ENCODE data around the gene SCCPDH.
A peak's percentile ranks its signal among the peaks of the same experiment; 100 is the strongest.

SCCPDH gene

GRCh38 chr1:246699095-246699735 is 25.0 kb upstream of the SCCPDH start:
- H3K4me3 ChIP-seq (ENCODE audit: low read depth, low read length) = peak overlapping the region; percentile 36
- TF ChIP-seq, protein P1, sequence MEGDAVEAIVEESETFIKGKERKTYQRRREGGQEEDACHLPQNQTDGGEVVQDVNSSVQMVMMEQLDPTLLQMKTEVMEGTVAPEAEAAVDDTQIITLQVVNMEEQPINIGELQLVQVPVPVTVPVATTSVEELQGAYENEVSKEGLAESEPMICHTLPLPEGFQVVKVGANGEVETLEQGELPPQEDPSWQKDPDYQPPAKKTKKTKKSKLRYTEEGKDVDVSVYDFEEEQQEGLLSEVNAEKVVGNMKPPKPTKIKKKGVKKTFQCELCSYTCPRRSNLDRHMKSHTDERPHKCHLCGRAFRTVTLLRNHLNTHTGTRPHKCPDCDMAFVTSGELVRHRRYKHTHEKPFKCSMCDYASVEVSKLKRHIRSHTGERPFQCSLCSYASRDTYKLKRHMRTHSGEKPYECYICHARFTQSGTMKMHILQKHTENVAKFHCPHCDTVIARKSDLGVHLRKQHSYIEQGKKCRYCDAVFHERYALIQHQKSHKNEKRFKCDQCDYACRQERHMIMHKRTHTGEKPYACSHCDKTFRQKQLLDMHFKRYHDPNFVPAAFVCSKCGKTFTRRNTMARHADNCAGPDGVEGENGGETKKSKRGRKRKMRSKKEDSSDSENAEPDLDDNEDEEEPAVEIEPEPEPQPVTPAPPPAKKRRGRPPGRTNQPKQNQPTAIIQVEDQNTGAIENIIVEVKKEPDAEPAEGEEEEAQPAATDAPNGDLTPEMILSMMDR (IDR thresholded peaks at IDR 0.05; ENCODE audit: insufficient read depth, low read length, missing control alignments) = peak; percentile 75
- ChIA-PET CTCF (interaction anchor here (1.0 to 1.9 kb wide), 3 partner anchors 10 to 206 kb away, joined by 3 to 17 read pairs (median 10); no protein-coding TSS in a partner anchor), POLR2A (no interaction called here)
- peak; percentile 89 for DNase-seq (ENCODE audit: low read depth, low spot score)

DNA sequence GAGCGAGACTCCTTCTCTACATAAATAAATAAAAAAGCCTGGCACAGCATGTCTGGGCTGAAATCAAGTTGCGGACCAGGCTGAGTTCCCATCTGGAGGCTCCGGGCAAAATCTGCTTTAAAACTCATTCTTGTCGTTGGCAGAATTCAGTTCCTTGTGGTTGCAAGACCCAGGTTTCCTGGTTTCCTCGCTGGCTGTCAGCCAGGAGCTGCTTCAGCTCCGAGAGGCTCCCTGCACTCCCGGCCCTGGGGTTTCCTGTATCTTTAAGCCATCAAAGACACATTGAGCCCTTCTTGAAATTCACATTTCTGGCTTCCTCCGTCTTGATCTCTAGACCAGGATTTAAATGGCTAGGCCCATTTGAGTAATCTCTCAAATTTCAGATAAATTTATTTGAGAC is 20.6 kb upstream of the SCCPDH start:
- no peak for DNase-seq (ENCODE audit: low read depth, low spot score)
- POLR2A ChIA-PET = no interaction called here
- TF ChIP-seq, protein P1 (IDR thresholded peaks at IDR 0.05; ENCODE audit: insufficient read depth, low read length, missing control alignments) = no peak
- CTCF ChIA-PET = interaction anchor here (1.0 to 1.9 kb wide), 3 partner anchors 9 to 14 kb away, joined by 4 to 5 read pairs (median 5); no protein-coding TSS in a partner anchor
- H3K4me3 ChIP-seq (ENCODE audit: low read depth, low read length) = no peak overlapping the region

DNA sequence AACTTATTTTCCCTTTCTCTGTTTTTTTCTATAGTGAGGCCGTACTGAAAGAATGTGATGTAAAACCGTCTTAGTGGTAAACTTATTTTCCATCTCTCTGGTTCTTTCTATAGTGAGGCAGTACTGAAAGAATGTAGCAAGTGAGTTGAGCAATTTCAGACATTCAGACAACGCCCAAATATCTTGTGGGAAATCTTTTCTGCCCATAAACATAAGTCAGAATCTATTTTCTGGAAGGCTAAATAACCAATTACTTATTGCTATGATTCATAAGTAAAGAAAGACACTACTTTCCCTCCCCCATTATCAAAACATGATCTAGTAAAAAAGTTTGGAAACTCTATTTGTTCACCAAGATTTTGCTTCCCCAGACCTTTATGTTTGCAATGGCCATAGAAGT is 18.8 kb upstream of the SCCPDH start:
- POLR2A ChIA-PET = no interaction called here
- peak; percentile 93 for DNase-seq (ENCODE audit: low read depth, low spot score)

GRCh38 chr1:246708166-246708565 is 16.0 kb upstream of the SCCPDH start:
- CTCF ChIA-PET = interaction anchor here (1.0 to 1.6 kb wide), 4 partner anchors 10 to 45 kb away, joined by 3 to 4 read pairs (median 4); no protein-coding TSS in a partner anchor
- POLR2A ChIA-PET = no interaction called here
- TF ChIP-seq, protein P1 (IDR thresholded peaks at IDR 0.05; ENCODE audit: insufficient read depth, low read length, missing control alignments) = no peak
- no peak overlapping the region for H3K4me3 ChIP-seq (ENCODE audit: low read depth, low read length)
- DNase-seq (ENCODE audit: low read depth, low spot score) = no peak

More for the DNA sequence above, 18.8 kb upstream of the SCCPDH start:
- no peak overlapping the region for H3K4me3 ChIP-seq (ENCODE audit: low read depth, low read length)
- CTCF ChIA-PET = interaction anchor here (1.0 to 1.9 kb wide), 2 partner anchors 9 to 13 kb away, joined by 4 to 5 read pairs; no protein-coding TSS in a partner anchor
- TF ChIP-seq, protein P1 (IDR thresholded peaks at IDR 0.05; ENCODE audit: insufficient read depth, low read length, missing control alignments) = no peak

DNA sequence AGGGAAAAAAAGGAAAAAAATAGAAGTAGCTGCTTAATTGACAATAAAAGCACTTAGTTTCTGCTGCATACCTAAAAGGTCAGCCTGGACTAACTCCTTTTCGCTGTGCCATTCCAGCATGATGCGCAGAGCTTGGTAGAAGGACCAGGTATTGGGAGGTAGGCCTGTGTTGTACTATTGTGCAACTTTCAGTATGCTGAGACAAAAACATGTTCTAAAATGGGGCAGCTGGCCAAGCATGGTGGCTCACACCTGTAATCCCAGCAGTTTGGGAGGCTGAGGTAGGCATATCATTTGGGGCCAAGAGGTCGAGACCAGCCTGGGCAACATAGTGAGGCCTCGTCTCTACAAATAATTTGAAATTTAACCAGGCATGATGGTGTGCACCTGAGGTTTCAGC is 15.0 kb upstream of the SCCPDH start:
- TF ChIP-seq, protein P1 (IDR thresholded peaks at IDR 0.05; ENCODE audit: insufficient read depth, low read length, missing control alignments) = no peak
- ChIA-PET POLR2A (no interaction called here), CTCF (interaction anchor here (1.3 to 2.3 kb wide), 3 partner anchors 9 to 14 kb away, joined by 3 to 10 read pairs (median 4); partner anchors contain the start of gene SCCPDH)
- no peak for DNase-seq (ENCODE audit: low read depth, low spot score)
- H3K4me3 ChIP-seq (ENCODE audit: low read depth, low read length) = no peak overlapping the region

DNA sequence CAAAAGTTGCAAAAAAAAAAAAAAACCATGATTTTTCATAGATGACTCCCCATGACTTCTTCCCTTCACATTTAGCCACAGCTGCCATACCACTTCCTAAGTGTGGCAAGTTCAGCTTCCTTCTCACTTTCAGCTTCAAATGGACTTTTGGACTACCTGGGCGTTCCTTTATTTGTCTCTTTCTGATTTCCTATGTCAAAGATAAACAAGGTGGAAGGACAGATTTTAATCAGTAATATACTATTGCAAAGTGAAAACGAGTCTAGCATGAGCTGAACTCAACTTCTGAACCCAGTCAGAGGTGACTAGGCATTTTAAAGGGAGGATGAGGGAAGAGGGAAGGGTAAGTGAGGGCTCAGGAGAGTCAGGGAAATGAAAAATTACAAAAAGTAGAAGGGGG is 14.4 kb upstream of the SCCPDH start:
- TF ChIP-seq, protein P1 (IDR thresholded peaks at IDR 0.05; ENCODE audit: insufficient read depth, low read length, missing control alignments) = no peak
- DNase-seq (ENCODE audit: low read depth, low spot score) = no peak
- CTCF ChIA-PET = interaction anchor here (0.9 to 2.3 kb wide), 4 partner anchors 10 to 21 kb away, joined by 4 to 10 read pairs (median 6); partner anchors contain the start of gene SCCPDH
- POLR2A ChIA-PET = no interaction called here
- H3K4me3 ChIP-seq (ENCODE audit: low read depth, low read length) = no peak overlapping the region

Measured in AG04449 (cell line).